Activated T-cell treated with anti-CD3 and anti-CD28 coated beads for 24 hours (primary cell): ENCODE data around the gene FNDC4.

Experiments used
- DNase-seq: peaks from one replicate; pipeline ENCODE4 v3.0.0-alpha.2; 2020; ENCODE audit warnings: low read depth

The FNDC4 gene

GRCh38 chr2:27494284-27494943, 586 bp downstream of the FNDC4 start:
- no peak for DNase-seq

DNA sequence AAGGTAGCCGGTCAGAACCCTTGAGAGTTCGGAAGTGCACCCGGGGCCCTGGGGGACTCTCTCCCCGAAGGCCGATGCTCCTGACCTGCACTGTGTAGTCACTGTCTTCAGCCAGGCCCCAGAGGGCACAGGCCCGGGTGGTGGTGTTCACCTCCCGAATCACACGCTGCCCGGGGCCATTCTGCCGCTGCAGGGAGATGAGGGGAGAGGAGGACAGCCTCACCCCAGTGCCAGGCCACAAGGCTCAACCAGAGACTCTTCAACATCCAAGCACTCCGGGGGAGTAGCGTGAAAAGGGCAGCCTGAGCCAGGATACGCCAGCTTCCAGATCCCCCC, 1.1 kb downstream of the FNDC4 start:
- DNase-seq, result no peak

DNA sequence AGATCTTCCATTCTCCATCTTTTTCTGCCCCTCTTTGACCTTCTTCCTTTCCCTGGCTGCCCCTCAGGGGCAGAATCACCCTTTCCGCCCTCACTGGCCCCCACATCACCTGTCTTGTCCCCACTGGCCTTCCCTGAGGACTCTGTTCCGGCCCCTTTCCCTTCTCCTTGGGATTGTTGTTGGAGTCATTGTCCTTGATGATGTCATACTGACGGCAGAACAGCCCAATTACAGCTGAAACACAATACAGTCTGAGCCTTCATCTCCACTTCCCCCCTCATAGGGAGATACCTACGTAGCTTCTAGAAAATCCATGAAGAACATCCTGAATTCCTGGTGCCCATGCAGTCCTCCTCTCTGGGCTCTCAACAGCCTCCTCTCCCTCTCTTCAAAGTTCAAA, 2.4 kb downstream of the FNDC4 start:
- no peak for DNase-seq

- DNase-seq, result peak; percentile 99
These were observed 5.3 kb downstream of the FNDC4 start, which contains the start of gene IFT172 for GRCh38 chr2:27489498-27490397. TSS of gene IFT172 (minus strand) at chr2:27489743. CDS start at chr2:27489653, 90 bp downstream.

GRCh38 chr2:27489118-27489497, 5.9 kb downstream of the FNDC4 start:
- DNase-seq, result no peak

DNA sequence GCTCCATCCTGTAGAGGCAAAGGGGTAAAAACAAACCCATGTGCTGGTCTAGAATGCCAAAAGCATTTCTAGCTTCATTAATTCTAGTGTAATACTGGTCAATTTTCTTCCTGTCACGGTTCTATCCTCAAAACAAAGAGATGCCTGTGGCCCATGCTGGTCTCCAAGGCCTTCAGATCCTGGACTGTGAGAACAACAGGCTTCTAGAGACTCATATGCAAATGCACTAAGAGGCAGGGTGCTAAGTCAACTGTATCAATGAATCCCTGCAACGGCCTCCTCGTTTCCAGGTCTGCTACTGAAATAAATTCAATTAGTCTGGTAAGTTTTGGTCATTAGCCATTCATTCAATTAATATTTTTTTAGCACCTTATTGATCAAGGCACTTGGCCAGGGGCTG, 9.5 kb downstream of the FNDC4 start:
- DNase-seq, result no peak

- no peak for DNase-seq
These were observed 23.0 kb downstream of the FNDC4 start for GRCh38 chr2:27471961-27472360.

DNA sequence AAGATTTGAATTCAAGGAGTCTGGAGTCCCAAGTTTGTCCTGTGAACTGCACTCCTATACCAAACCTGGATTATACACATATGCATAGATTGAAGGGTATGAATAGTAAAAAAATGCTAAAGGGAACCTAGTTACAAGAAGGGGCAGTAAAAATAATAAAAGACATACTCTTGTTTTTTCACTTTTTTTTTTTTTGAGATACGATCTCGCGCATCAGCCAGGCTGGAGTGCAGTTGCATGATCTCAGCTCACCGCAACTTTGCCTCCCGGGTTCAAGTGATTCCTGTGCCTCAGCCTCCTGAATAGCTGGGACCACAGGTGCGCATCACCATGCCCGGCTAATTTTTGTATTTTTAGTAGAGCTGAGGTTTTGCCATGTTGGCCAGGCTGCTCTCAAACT, 30.6 kb downstream of the FNDC4 start:
- DNase-seq, result no peak

DNA sequence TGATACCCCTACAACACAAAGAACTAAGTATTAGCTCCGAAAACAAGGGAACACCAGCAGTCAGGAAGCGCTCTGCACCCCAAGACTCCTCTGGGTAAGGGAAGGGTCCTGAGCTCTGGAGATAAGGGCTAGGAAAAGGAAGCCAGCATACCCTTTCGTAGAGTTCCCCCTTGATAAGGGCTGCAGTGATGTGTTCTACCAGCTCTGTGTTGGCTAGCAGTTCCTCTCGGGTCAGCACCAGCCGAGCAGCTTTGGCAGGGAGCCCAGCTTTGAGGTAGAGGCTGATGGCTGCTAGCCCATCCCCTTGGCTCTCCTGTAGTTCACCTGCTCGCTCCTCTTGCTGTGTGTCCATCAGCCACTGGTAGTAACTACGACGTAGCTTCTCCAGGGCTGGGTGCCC, 33.9 kb downstream of the FNDC4 start:
- DNase-seq, result no peak

- DNase-seq, result no peak
These were observed 41.0 kb downstream of the FNDC4 start for GRCh38 chr2:27453968-27454367.

DNA sequence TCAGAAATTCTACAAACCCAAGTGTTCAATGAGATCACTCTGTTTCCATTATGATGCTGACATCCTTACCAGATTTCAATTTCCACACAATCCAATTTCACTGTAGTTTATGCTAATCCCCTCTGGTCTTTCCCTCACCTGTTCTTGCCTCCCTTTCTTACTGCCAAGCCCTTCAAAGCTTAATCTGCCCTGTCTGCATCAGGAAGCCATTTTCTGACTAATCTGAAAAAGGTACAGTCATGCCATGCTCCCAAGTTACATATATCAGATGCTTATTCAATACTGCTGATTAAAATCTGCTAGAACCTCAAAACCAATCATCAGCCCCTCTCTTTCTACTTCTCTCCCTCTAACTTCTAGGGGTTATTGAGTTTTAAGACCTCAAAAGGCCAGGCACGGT, 43.9 kb downstream of the FNDC4 start:
- DNase-seq, result no peak

GRCh38 chr2:27448381-27448780, 46.6 kb downstream of the FNDC4 start:
- no peak for DNase-seq

DNA sequence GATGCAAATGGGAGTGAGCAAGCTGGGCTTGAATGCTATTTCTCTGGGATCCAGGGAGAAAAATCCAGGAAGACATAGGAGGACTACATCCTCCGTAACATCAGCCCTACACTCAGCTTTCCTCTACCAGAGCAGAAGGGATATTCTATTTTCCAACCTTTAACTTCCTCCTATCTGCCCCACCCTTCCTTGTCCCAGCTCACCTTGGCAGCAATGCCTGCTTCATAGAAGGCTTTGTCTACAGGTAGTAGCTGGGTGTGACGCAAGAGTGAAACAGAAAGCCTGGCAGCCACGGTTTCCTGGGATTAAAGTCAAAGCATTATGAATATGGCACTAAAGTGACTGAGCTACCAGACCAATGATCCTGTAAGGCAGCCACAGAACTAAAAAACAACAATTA, 48.9 kb downstream of the FNDC4 start:
- DNase-seq, result no peak

DNA sequence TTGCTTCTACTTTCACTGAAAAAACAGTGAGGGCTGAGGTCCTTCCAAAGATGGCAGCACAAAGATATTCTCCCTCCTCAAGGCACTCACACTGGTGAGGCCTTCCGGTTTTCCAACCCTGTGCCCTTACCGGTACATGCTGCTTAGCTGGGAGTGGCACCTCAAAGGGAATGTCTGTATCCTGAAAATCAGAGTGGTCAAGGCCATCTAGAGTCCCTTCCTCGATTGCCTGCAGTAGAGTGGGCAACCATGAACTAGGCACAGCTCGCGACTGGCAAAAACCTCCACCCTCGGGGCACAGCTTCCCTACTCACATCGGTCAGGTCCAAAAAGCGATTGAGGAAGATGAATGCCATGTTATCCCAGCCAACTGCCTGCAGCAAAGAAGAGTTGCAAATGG, 49.4 kb downstream of the FNDC4 start:
- DNase-seq, result no peak

- DNase-seq, result no peak
These were observed 49.8 kb downstream of the FNDC4 start for GRCh38 chr2:27445155-27445554.

GRCh38 chr2:27442920-27443282, 52.1 kb downstream of the FNDC4 start:
- DNase-seq, result no peak

DNA sequence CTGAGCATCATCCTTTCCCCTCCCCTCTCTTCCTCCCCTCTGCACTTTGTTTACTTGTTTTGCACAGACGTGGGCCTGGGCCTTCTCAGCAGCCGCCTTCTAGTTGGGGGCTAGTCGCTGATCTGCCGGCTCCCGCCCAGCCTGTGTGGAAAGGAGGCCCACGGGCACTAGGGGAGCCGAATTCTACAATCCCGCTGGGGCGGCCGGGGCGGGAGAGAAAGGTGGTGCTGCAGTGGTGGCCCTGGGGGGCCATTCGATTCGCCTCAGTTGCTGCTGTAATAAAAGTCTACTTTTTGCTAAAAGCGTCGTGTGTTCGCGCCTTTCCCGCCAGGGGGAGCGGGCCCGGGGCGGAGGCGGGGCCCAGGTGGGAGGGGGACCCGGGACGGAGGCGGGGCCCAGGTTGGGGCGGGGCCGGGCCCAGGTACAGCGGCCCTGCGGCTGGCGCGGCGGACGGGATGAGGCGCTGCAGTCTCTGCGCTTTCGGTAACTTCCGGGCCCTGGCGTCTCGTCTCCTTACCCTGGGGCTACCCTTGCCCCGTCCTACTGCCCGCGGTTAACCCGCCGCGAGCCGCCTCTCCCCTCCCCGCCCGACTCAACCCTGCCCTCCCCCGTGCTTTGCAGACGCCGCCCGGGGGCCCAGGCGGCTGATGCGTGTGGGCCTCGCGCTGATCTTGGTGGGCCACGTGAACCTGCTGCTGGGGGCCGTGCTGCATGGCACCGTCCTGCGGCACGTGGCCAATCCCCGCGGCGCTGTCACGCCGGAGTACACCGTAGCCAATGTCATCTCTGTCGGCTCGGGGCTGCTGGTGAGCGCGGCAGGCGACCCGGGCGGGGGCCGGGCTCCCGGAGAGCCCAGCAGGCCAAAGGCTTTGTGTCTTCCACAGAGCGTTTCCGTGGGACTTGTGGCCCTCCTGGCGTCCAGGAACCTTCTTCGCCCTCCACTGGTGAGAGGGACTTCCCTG, 52.8 kb downstream of the FNDC4 start, which contains the start of gene KRTCAP3:
Gene KRTCAP3, plus strand, starts transcription at position 424 of the 962 bp plus-strand sequence. Its CDS starts 32 bp downstream, at position 456.
- DNase-seq, result no peak
